ENCODE results near the gene PPP3CB.
"Not testable (repeated sequence)": the region's sequence is repeated elsewhere in the genome, so short reads cannot be mapped to it uniquely, and the experiment has no call there.

Gene PPP3CB

GRCh38 chr10:73413528-73414229 lies 82.1 kb downstream of the PPP3CB start, which contains the start of gene ANXA7:
ANXA7 (minus strand) TSS chr10:73414058; CDS start chr10:73400856, 13,202 bp downstream.
- peak; percentile 92 for DNase-seq

GRCh38 chr10:73413108-73413527 lies 82.7 kb downstream of the PPP3CB start:
- DNase-seq: peak; percentile 43 to 59

DNA sequence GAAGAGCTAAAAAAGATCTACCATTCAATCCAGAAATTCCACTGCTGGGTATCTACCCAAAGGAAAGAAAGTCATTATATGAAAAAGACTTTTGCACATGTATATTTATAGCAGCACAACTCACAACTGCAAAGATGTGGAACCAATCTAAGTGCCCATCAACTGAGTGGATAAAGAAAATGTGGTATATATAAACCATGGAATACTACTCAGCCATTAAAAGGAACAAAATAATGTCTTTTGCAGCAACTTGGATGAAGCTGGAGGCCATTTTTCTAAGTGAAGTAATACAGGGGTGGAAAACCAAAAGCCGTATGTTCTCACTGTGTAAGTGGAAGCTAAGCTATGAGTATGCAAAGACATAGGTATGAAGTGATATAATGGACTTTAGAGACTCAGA lies 84.9 kb downstream of the PPP3CB start:
- DNase-seq: no peak

- DNase-seq: no peak
Measured at GRCh38 chr10:73408978-73409521, 86.8 kb downstream of the PPP3CB start.

- DNase-seq: no peak
Measured at GRCh38 chr10:73408061-73408460, 87.8 kb downstream of the PPP3CB start.

GRCh38 chr10:73407495-73407894 lies 88.3 kb downstream of the PPP3CB start:
- DNase-seq: no peak

GRCh38 chr10:73406846-73407245 lies 89.0 kb downstream of the PPP3CB start:
- DNase-seq: no peak

DNA sequence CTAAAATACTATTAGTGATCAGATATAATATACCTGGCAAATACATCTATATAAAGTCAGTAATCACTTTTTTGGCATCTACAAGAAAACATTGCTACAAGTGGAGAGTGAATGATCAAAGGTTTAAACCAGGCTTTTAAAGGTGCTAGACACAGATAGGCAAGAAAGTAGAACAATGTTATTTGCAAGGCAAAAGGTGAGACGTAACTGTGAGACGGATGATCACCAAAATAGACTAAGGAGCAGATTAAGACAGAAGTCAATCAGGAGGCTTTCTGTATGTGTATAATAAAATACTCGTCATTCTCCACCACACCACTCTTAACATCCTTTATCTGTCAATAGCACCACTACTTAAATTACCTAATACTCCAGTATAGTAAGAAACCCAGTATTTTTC lies 90.3 kb downstream of the PPP3CB start:
- no peak for DNase-seq

DNA sequence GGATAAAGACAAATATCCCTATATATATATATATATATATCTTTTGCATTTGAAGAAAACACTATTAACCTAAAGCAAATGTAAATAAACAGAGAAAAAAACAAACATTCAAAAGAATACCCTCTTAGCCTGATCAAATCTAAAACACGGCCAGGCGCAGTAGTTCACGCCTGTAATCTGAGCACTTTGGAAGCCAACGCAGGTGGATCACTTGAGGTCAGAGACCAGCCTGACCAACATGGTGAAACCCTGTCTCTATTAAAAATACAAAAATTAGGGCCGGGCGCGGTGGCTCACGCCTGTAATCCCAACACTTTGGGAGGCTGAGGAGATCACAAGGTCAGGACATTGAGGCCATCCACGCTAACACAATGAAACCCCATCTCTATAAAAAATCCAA lies 91.1 kb downstream of the PPP3CB start:
- DNase-seq: no peak

- no peak for DNase-seq
Measured at GRCh38 chr10:73401636-73402035, 94.2 kb downstream of the PPP3CB start.

- no peak for DNase-seq
Measured at GRCh38 chr10:73399063-73399462, 96.8 kb downstream of the PPP3CB start.

DNA sequence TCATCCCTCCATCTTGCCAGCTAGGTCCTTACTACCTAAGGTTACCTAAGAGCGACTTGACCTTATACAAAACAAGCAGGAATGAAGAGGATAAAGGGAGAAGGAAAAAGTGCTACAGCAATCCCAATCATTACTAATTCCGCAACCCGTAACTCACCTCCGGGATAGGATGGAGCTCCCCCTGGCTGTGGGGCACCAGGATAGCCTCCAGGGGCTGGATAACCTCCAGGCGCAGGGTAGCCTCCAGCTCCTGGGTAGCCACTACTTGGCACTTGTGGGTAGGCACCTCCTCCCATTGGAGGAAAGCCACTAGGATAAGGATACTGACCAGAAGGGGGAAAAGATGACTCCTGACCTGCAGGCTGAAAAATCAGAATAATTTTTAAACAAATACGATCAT lies 97.8 kb downstream of the PPP3CB start:
- DNase-seq: no peak

- not testable (repeated sequence) for DNase-seq
Measured at GRCh38 chr10:73394325-73394724, 101.5 kb downstream of the PPP3CB start.

DNA sequence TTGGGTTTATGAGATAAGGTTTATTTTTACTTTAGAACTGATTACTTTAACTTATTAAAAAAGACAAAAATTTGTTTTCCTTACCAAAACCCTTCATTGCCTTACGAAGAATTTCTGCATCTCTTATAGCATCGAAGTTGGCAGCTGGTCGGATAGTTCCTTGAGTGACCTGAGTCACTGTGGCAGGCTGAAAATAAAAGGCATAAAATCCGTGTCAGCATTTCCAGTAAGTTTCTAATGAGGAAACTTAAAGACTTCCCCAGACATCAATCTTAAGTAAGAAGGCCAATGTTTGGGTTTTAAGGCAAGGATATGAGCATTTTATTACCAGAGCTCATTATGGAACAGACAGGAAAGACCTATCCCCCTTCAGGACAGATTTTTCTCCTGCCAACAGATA lies 107.6 kb downstream of the PPP3CB start:
- DNase-seq: no peak

GRCh38 chr10:73386583-73386982 lies 109.2 kb downstream of the PPP3CB start:
- DNase-seq: no peak
